Measurements from ENCODE around the gene BTBD10. TPM values are rescaled to one million over a fixed set of nuclear protein-coding genes. Genes with fewer than 3 reads are reported as not detected.
"Not testable (repeated sequence)": the region's sequence is repeated elsewhere in the genome, so short reads cannot be mapped to it uniquely, and the experiment has no call there.

The BTBD10 gene
- total RNA-seq, 4 donors from 2014 or later, result 22.3 to 29.1 (median 25.7) TPM

GRCh38 chr11:13445588-13445987, 17.4 kb downstream of the BTBD10 start:
- 95% methylated on average over 2 of the region's 2 CpGs for WGBS
- TF ChIP-seq, protein P1, sequence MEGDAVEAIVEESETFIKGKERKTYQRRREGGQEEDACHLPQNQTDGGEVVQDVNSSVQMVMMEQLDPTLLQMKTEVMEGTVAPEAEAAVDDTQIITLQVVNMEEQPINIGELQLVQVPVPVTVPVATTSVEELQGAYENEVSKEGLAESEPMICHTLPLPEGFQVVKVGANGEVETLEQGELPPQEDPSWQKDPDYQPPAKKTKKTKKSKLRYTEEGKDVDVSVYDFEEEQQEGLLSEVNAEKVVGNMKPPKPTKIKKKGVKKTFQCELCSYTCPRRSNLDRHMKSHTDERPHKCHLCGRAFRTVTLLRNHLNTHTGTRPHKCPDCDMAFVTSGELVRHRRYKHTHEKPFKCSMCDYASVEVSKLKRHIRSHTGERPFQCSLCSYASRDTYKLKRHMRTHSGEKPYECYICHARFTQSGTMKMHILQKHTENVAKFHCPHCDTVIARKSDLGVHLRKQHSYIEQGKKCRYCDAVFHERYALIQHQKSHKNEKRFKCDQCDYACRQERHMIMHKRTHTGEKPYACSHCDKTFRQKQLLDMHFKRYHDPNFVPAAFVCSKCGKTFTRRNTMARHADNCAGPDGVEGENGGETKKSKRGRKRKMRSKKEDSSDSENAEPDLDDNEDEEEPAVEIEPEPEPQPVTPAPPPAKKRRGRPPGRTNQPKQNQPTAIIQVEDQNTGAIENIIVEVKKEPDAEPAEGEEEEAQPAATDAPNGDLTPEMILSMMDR (IDR thresholded peaks at IDR 0.05), result no peak
- TF ChIP-seq POLR2AphosphoS5 (IDR thresholded peaks at IDR 0.05), result no peak
- TF ChIP-seq EP300 (IDR thresholded peaks at IDR 0.05), result no peak
- no peak for TF ChIP-seq POLR2A (IDR thresholded peaks at IDR 0.05)
- DNase-seq (ENCODE audit: low spot score in 2 of 2), result no peak
- Histone ChIP-seq H3K27me3 (no peaks in the 10 kb centered on the region), H3K36me3 (no peaks in the 10 kb centered on the region), H3K4me1 (peaks cover 9% of the 10 kb centered on the region), H3K27ac (no peak overlapping the region), H3K4me3 (no peak overlapping the region), H3K9me3 (no peaks in the 10 kb centered on the region)

DNA sequence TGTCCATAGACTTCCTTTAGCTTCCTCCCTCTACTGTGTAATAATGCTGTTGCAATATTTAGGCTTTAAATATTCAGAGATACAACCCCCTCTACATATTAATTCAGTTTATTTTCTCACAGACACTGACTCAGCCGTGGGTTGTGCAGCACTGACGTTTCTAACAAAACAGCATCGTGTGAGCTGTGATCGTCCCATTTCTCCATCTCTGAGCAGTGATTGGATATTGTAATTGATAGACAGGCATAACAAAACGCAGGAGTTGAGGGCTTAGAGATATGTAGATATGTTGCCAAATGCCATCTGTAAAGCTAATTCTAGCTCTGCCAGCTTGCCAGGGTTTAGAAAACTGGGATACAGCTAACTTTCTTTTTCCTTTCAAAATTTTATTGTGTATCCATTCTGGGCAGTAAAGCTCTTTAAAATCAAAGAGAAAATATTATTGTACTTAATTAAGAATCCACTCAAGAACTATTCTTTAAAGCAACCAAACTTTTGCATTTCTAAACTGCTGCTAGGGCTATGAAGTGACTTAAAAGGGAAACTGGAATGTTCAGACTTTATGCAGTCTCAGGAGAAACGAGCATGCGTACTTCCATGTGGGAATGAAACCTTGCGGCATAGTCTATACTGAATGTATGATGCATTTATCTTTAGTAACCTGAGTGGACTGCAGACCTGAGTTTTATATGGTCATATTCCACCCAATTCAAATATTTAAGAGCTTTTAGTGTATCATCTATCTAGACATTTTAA, 22.7 kb downstream of the BTBD10 start:
- Histone ChIP-seq H3K4me1 (peaks cover 10% of the 10 kb centered on the region), H3K9me3 (no peaks in the 10 kb centered on the region), H3K27ac (peak overlapping the region; percentile 38), H3K27me3 (no peaks in the 10 kb centered on the region), H3K4me3 (peak overlapping the region; percentile 36), H3K36me3 (no peaks in the 10 kb centered on the region)
- TF ChIP-seq POLR2AphosphoS5 (IDR thresholded peaks at IDR 0.05) (no peak), POLR2A (IDR thresholded peaks at IDR 0.05) (no peak), EP300 (IDR thresholded peaks at IDR 0.05) (no peak)
- TF ChIP-seq, protein P1 (IDR thresholded peaks at IDR 0.05), result no peak
- DNase-seq (ENCODE audit: low spot score in 2 of 2), result no peak
- WGBS, result 16% methylated on average over 8 of the region's 8 CpGs

GRCh38 chr11:13438291-13438690, 24.7 kb downstream of the BTBD10 start:
- H3K27me3 ChIP-seq, result no peaks in the 10 kb centered on the region
- H3K9me3 ChIP-seq, result no peaks in the 10 kb centered on the region
- DNase-seq (ENCODE audit: low spot score in 2 of 2), result no peak
- H3K27ac ChIP-seq, result no peak overlapping the region
- no peaks in the 10 kb centered on the region for H3K36me3 ChIP-seq
- H3K4me1 ChIP-seq, result peaks cover 10% of the 10 kb centered on the region
- no peak overlapping the region for H3K4me3 ChIP-seq
- TF ChIP-seq, protein P1 (IDR thresholded peaks at IDR 0.05), result no peak
- TF ChIP-seq POLR2A (IDR thresholded peaks at IDR 0.05) (no peak), EP300 (IDR thresholded peaks at IDR 0.05) (no peak), POLR2AphosphoS5 (IDR thresholded peaks at IDR 0.05) (no peak)
- WGBS, result 94% methylated on average over 1 of the region's 1 CpG

GRCh38 chr11:13436836-13437235, 26.2 kb downstream of the BTBD10 start:
- DNase-seq (ENCODE audit: low spot score in 2 of 2); H3K4me1 ChIP-seq; H3K36me3 ChIP-seq; H3K4me3 ChIP-seq; H3K27ac ChIP-seq; H3K9me3 ChIP-seq; H3K27me3 ChIP-seq: not testable (repeated sequence)
- WGBS, result 89% methylated on average over 7 of the region's 7 CpGs

- H3K27me3 ChIP-seq, result no peaks in the 10 kb centered on the region
- no peak overlapping the region for H3K27ac ChIP-seq
- H3K4me1 ChIP-seq, result no peaks in the 10 kb centered on the region
- no peaks in the 10 kb centered on the region for H3K9me3 ChIP-seq
- H3K4me3 ChIP-seq, result no peak overlapping the region
- WGBS, result 94% methylated on average over 6 of the region's 6 CpGs
- no peak for DNase-seq (ENCODE audit: low spot score in 2 of 2)
- TF ChIP-seq POLR2A (IDR thresholded peaks at IDR 0.05), result no peak
- TF ChIP-seq, protein P1 (IDR thresholded peaks at IDR 0.05), result no peak
- no peak for TF ChIP-seq EP300 (IDR thresholded peaks at IDR 0.05)
- no peak for TF ChIP-seq POLR2AphosphoS5 (IDR thresholded peaks at IDR 0.05)
- H3K36me3 ChIP-seq, result no peaks in the 10 kb centered on the region
Observed at GRCh38 chr11:13434247-13435205, 28.5 kb downstream of the BTBD10 start.

Measured in suprapubic skin (tissue), 4 donors.